Activated CD4-positive, CD25-positive, alpha-beta regulatory T cell treated with anti-CD3 and anti-CD28 coated beads, Interleukin-2, amount 50 U/mL, for 24 hours (primary cell): ENCODE data around the gene GSTA3.
A peak's percentile ranks its signal among the peaks of the same experiment; 100 is the strongest.
"Not testable (repeated sequence)": the region's sequence is repeated elsewhere in the genome, so short reads cannot be mapped to it uniquely, and the experiment has no call there.

Source experiments
- ATAC-seq, 2 donors: fragments of 150-1000 bp; cut with Tn5 transposase; one replicate each; pipeline ENCODE4 v1.10.0; 2021; ENCODE audit warnings: mild to moderate bottlenecking in 1 of 2, moderate library complexity in 1 of 2

The GSTA3 gene

DNA sequence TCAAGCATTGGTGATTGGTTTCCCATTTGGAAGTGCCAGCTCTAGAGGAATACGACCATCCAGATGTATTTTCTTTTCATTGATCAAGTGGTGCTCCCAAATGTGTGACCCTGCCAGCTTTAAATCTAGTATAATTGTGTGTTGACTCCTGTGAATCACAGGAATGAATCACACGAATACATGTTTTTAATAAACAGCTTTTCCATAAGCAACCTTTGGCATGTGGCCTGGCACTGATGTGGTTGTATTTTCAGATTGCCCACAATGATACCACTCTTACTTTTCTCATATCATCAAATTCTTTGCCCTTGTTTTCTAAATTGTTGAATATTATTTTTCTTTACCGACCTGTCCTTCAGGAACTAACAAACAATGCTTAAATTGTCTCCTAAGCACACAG lies 367 bp downstream of the GSTA3 start:
- no peak for ATAC-seq

DNA sequence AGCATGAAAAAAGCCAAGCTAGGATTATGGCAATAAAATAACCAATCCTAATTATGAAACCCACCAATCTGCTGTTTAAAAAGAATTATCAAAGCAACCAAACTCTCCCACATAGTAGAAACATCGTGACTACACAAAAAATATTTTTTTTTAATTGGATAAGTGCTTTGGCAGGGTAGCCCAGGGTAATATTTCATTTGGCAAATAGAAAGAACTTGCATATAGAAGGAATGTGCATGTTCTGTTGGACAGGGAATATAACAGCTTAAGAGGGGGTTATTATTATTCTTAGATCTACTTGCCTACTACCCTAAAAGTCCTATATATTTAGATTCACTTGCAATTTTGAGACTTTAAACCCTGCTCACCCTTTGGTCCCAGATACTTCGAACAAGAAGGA lies 972 bp downstream of the GSTA3 start:
- ATAC-seq: no peak

DNA sequence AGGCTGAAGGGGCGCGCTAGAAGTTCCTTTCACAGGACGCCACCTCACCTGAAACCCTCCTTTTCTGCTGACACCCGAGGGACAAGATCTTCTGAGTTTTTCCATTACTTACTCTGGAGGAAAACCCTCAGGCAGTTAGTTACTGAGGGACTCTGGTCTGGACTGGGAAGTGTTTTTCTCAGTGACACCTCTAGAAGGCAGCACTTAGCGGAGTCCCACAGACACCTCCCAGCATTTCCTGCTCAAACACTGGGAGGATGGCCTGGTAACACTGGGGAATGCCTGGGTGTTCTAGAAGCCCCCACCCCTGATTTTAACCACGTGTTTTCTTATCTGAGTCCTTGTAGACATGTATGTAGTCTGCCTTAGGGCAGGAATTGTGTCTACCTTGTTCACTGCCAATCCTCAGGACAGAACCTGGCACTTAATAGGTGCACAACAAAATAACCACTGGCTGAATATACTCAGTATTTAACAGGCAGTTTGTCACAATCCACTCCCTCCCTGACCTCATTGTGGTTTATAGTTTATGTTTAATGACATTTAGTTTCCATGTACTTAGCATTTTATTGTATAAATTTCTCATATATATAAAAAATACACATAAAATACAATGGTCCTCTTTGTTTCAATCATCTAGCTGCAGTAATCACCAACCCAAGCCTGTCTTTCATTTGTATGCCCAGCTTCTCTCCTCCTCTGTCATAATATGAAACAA lies 4.8 kb downstream of the GSTA3 start:
- ATAC-seq: no peak

- no peak for ATAC-seq
Observed at GRCh38 chr6:52900536-52900935, 9.0 kb downstream of the GSTA3 start.

DNA sequence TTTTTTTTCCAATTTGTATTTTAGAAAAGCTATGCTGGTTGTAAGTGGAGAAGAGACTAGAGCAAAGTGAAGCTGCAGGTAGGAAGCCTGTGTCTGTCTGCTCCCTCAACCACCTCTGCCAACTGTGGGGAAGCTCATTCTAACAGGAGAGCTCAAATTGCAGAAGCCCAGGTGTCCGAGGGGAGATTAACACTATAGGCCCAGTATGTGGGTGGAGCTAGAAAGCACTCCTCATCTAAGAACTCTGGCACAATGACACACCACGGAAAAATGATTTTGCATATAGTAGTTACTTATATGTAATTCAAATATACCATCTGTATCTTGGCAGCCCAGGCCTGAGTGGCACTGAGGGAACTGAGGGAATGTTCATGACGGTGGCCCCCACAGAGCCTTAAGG lies 13.7 kb downstream of the GSTA3 start:
- not testable (repeated sequence) for ATAC-seq

GRCh38 chr6:52894285-52894684 lies 15.2 kb downstream of the GSTA3 start:
- ATAC-seq: no peak

DNA sequence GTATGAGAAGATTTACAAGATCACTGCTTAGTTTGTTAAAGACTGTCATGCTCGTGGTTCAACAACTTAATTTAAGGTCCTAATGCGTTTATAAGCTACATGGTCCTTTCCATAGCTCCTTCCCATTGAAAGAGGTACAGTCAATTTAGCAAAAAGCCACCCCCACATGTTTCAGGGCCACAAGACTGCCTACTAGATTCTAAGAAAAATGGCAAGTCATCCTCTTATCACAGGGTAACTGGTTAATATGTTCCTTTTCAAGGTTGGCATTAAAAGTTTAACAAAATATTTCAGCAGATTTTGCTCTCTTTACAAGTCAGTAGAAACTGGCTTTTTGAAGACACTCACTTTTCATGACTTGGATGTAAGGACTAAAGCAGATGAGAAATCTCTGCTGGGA lies 15.7 kb downstream of the GSTA3 start:
- ATAC-seq: no peak

DNA sequence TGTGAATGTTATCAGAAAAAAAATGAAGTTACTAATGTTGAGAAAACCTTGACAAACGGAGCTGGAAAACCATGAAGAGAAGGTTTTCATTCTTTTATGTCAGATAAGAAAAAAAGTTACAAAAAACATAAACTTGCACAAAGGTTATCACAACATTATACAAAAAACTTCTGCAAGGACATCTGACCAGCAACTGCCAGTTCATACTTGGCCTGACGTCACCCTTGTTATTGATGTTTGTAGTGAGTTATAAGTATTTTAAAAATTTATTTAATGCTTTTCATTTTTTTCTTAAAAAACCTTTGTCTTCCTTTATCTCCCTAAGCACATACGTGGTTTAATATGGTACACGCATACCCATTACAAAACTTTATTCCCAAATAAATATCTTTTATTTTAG lies 16.3 kb downstream of the GSTA3 start:
- ATAC-seq: no peak

DNA sequence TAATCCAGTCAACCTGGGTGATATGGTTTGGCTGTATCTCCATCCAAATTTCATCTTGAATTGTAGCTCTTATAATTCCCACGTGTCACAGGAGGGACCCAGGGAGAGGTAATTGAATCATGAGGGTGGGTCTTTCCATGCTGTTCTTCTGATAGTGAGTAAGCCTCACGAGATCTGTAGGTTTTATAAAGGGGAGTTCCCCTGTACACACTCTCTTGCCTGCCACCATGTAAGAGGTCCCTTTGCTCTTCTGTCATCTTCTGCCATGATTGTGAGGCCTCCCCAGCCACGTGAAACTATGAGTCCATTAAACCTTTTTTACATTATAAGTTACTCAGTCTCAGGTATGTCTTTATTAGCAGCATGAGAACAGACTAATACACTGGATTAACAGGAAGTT lies 19.5 kb downstream of the GSTA3 start:
- ATAC-seq: peak in 1 of 2 donors; percentile 13

DNA sequence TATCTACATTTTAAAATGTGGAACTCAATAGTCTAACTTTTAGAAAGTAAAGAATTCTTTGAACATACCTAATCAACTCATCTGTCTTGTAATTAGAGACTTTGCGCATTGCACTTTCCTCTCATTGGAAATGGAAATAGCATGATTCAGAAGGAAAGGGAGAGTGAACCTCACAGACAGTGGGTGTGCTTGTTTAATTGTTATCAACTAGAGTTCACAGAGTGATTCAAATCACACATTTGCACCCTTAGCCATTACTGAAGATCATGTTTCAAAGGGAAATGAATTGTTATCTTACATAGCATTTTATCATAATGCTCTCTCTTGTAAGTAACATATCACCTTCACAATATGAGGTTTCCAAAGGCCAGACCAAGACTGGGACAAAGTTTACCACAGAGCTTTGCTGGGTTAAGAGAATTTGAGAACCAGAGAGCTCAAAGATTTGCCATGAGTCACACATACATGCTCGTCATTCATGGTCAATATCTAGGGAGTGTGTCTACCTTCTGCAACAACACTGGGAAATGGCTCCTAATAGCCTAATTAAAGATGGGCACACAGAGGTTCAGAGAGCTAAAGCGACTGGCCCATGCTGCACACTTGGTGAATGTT lies 21.5 kb downstream of the GSTA3 start:
- peak in 1 of 2 donors; percentile 27 for ATAC-seq

DNA sequence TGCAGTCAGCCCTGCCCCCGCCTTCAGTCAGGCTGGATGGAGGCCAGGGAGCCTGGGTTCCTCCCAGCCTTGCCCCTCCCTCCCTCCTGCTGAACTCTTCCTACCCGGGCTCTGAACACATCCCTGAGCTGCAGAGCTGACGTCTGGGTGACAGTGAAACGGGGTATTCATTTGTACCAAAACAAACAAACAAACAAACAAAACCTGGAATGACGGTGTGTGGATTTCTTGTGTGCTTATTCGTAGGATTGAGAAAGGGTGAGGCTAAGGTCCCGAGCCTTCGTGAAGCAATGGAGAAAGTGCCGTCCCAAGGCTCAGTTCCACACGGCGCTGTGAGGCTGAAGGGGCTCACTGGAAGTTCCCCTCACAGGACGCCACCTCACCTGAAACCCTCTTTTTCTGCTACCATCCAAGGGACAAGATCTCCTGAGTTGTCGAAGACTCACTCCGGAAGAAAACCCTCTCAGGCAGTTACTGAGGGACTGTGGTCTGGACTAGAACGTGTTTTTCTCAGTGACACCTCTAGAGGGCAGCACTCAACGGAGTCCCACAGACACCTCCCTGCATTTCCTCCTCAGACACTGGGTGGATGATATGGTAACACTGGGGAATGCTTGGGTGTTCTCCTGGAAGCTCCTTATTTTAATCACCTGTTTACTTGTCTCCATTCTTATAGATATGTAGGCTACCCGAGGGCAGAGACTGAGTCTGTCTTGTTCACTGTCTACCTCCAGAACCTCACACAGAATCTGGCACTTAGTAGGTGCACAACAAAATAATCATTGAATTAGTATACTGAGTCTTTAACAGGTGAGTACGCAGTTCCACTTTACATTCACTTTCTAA lies 27.3 kb downstream of the GSTA3 start:
- peak; percentile 94 to 95 for ATAC-seq

DNA sequence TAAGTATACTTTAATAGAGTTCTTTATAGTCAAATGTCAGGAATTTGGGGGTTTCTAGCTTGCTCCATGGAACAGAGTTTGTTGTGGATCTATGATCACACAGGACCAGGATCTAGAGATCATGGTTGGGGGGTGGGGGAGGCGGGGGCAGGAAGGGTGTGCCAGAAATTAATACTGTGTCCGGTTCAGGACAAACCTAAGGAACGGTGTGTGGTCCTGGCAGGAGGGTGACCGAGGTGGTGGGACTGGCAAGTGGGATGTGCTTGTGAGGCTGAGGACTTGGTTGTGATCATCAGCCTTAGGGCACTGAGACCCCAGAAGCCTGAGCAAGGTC lies 27.9 kb downstream of the GSTA3 start:
- ATAC-seq: no peak

DNA sequence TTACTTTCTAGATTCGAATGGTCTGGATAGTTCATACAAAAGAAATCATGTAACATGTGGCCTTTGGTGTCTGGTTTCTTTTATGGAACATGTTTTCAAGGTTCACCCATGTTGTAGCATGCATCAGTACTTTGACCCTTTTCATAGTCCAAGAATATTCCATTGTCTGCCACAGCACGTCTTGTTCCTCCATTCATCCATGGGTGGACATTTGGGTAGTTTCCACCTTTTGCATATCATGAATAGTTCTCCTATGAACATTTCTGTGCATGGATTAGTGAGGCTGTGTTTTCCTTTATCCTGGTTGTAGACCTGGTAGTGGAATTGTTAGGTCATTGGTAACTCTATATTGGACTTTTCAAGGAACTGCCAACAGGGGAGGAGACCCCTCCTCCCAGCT lies 31.7 kb downstream of the GSTA3 start:
- no peak for ATAC-seq

DNA sequence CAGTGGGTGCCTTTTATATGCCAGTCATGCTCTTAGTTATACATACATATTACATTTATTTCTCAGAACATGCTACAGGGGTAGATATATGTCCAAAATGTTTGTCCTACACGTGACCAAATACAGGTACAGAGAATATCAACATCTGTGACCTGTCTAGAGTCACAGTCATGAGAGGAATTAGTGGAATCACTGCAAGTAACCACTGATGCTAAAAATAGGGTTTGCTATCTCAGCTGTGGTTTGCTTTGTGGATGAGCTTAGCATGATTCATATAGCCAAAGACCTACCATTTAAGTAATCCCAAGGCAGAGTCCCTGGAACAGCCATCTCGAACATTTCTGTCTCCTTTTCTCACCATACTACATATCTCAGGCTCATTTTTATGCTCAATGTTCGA lies 32.3 kb downstream of the GSTA3 start:
- peak; percentile 76 to 78 for ATAC-seq

DNA sequence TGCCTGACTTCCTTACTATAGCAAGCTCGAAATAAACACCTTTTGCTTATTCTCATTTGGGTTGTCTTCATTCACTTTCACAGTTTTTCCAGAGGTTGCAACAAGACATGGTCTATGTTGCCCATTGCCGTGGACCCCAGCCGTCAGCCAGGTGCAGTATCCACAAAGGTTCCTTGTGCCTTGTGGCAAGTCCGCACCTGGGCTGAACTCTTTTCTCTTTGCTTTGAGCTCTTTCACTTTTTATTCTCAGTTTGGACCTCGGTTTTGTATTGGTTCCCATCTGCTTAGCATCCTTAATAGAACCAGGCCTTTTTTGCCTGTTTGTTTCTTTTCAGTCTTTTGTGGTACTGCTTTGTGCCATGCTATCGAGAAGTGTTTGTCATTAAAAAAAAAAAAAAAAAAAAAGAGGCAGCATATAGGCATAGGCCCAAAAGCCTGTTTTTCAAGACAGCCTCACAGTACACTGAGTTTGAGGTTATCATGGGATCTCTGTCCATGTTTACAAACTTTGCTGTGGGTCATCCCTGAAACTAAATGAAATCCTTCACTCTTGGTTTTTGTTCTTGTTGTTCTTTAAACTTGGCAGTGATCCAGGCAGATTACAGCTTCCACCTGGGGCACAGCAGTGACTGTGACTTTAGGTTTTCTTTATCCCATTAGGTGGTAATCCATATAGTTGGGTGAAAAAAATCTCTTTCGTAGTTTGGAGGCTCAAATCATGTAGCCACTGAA lies 33.3 kb downstream of the GSTA3 start:
- ATAC-seq: no peak

- ATAC-seq: no peak
Observed at GRCh38 chr6:52872031-52872430, 37.5 kb downstream of the GSTA3 start.

- no peak for ATAC-seq
Observed at GRCh38 chr6:52871621-52872020, 37.9 kb downstream of the GSTA3 start.

- ATAC-seq: not testable (repeated sequence)
Observed at GRCh38 chr6:52870335-52871091, 39.0 kb downstream of the GSTA3 start.

DNA sequence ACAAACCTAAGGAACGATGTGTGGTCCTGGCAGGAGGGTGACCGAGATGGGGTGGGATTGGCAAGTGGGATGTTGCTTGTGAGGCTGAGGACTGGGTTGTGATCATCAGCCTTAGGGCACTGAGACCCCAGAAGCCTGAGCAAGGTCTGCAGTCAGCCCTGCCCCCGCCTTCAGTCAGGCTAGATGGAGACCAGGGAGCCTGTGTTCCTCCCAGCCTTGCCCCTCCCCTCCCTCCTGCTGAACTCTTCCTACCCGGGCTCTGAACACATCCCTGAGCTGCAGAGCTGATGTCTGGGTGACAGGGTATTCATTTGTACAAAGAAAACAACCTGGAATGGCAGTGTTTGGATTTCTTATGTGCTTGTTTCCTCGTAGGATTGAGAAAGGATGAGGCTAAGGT lies 40.6 kb downstream of the GSTA3 start:
- ATAC-seq: not testable (repeated sequence)

DNA sequence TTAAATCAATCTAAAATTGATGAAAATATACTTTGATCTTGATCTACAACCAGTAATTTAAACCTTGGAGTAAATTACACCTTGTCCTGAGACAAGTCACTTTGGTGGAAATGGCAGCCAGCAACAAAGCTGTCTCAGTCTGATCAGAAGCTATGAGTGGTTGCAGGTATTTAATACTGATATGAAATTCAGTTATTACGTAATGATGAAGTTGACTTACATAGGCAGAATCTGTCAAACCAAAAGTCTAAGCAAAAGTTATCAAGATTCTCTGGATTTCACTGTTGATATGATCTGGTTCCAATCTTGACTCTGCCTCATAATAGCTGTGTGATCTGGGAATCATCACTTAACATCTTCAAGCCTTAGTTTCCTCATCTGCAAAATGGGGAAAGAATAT lies 41.3 kb downstream of the GSTA3 start:
- ATAC-seq: no peak

- not testable (repeated sequence) for ATAC-seq
Observed at GRCh38 chr6:52861151-52861550, 48.3 kb downstream of the GSTA3 start.

- no peak for ATAC-seq
Observed at GRCh38 chr6:52858416-52858815, 51.1 kb downstream of the GSTA3 start.
